Measurements from ENCODE around the gene BAZ1A. TPM values are rescaled to one million over a fixed set of nuclear protein-coding genes. Genes with fewer than 3 reads are reported as not detected.

Gene BAZ1A
- total RNA-seq, 1 donor from 2014 or later = 39.4 TPM

- no peak overlapping the region for H3K4me3 ChIP-seq (ENCODE audit: low read depth, low read length)
- TF ChIP-seq CTCF (conservative IDR thresholded peaks at IDR 0.05; ENCODE audit: low read depth, low read length) = no peak
- DNase-seq (ENCODE audit: low read depth) = no peak
These were observed 142.4 kb downstream of the BAZ1A start for GRCh38 chr14:34732802-34733201.

GRCh38 chr14:34723867-34724266 is 151.3 kb downstream of the BAZ1A start:
- no peak for TF ChIP-seq CTCF (conservative IDR thresholded peaks at IDR 0.05; ENCODE audit: low read depth, low read length)
- DNase-seq (ENCODE audit: low read depth) = no peak

GRCh38 chr14:34722723-34723545 is 152.2 kb downstream of the BAZ1A start:
- peak; percentile 80 for TF ChIP-seq CTCF (conservative IDR thresholded peaks at IDR 0.05; ENCODE audit: low read depth, low read length)
- H3K4me3 ChIP-seq (ENCODE audit: low read depth, low read length) = no peak overlapping the region
- DNase-seq (ENCODE audit: low read depth) = no peak

More at GRCh38 chr14:34723867-34724266, 151.3 kb downstream of the BAZ1A start:
- no peak overlapping the region for H3K4me3 ChIP-seq (ENCODE audit: low read depth, low read length)

GRCh38 chr14:34721129-34721528 is 154.0 kb downstream of the BAZ1A start:
- TF ChIP-seq CTCF (conservative IDR thresholded peaks at IDR 0.05; ENCODE audit: low read depth, low read length) = no peak
- H3K4me3 ChIP-seq (ENCODE audit: low read depth, low read length) = no peak overlapping the region
- DNase-seq (ENCODE audit: low read depth) = no peak

GRCh38 chr14:34718750-34719304 is 156.3 kb downstream of the BAZ1A start:
- TF ChIP-seq CTCF (conservative IDR thresholded peaks at IDR 0.05; ENCODE audit: low read depth, low read length) = no peak
- DNase-seq (ENCODE audit: low read depth) = no peak
- no peak overlapping the region for H3K4me3 ChIP-seq (ENCODE audit: low read depth, low read length)

- peak overlapping the region; percentile 83 for H3K4me3 ChIP-seq (ENCODE audit: low read depth, low read length)
- DNase-seq (ENCODE audit: low read depth) = no peak
- TF ChIP-seq CTCF (conservative IDR thresholded peaks at IDR 0.05; ENCODE audit: low read depth, low read length) = no peak
These were observed 159.9 kb downstream of the BAZ1A start for GRCh38 chr14:34715127-34715863.
